WTC11 (cell line): ENCODE data around the gene GRPEL2. TPM values are rescaled to one million over a fixed set of nuclear protein-coding genes. Genes with fewer than 3 reads are reported as not detected.

Experiments used
- ATAC-seq: fragments of 200-7000 bp; cut with Tn5 transposase; 2 replicates; pipeline ENCODE4 v1.10.0; 2021; ENCODE audit warnings: mild to moderate bottlenecking, moderate library complexity
- CTCF ChIA-PET: fragments of 300-600 bp; sonication (Branson Sonifier 250); formaldehyde crosslinking; loops from one replicate; lab custom pipeline; 2021; ENCODE audit warnings: antibody characterized with exemption; lab: Charles Lee
- POLR2A ChIA-PET: fragments of 350-600 bp; sonication (Branson Sonifier 250); formaldehyde crosslinking; loops from one replicate; lab custom pipeline; 2021; ENCODE audit warnings: antibody characterized with exemption; lab: Charles Lee
- DNase-seq: peaks from one replicate; pipeline ENCODE4 v3.0.0; 2021; ENCODE audit warnings: low spot score
- H3K27ac Mint-ChIP-seq: 2 replicates; pipeline ENCODE4 v1.8.0; 2021; ENCODE audit warnings: mixed read lengths
- H3K27me3 Mint-ChIP-seq: 2 replicates; pipeline ENCODE4 v1.8.0; 2021; ENCODE audit warnings: low read depth, mild to moderate bottlenecking, moderate library complexity, mixed read lengths
- H3K36me3 Mint-ChIP-seq: 2 replicates; pipeline ENCODE4 v1.8.0; 2021; ENCODE audit warnings: mixed read lengths
- H3K4me1 Mint-ChIP-seq: 2 replicates; pipeline ENCODE4 v1.8.0; 2022; ENCODE audit warnings: mixed read lengths
- H3K4me3 Mint-ChIP-seq: 2 replicates; pipeline ENCODE4 v1.8.0; 2021; ENCODE audit warnings: mild to moderate bottlenecking, moderate library complexity, mixed read lengths
- H3K9me3 Mint-ChIP-seq: 2 replicates; pipeline ENCODE4 v1.8.0; 2021; ENCODE audit warnings: mixed read lengths
- GABPB1 ChIP-seq: sonication (generic); formaldehyde crosslinking; IDR thresholded peaks from 2 replicates; pipeline ENCODE4 v1.8.1; 2023; ENCODE audit warnings: mild to moderate bottlenecking, missing genetic modification reagents
- GRHL2 ChIP-seq: fragments of 250-450 bp; sonication (Bioruptor Pico); IDR thresholded peaks from 2 replicates; pipeline ENCODE4 v1.8.0; 2022; ENCODE audit warnings: mild to moderate bottlenecking, moderate library complexity; ENCODE audit not compliant: insufficient replicate concordance, severe bottlenecking
- JAZF1 ChIP-seq: fragments of 250-450 bp; sonication (Bioruptor Pico); IDR thresholded peaks from 2 replicates; pipeline ENCODE4 v1.9.0; 2021; ENCODE audit warnings: moderate library complexity, mild to moderate bottlenecking, inconsistent platforms
- JUN ChIP-seq: sonication (generic); formaldehyde crosslinking; IDR thresholded peaks from 2 replicates; pipeline ENCODE4 v1.8.0; 2023; ENCODE audit warnings: mild to moderate bottlenecking, missing genetic modification reagents
- NFE2L1 ChIP-seq: sonication (generic); formaldehyde crosslinking; IDR thresholded peaks from 2 replicates; pipeline ENCODE4 v1.8.1; 2023; ENCODE audit warnings: missing genetic modification reagents
- RELA ChIP-seq: sonication (generic); formaldehyde crosslinking; IDR thresholded peaks from 2 replicates; pipeline ENCODE4 v1.8.1; 2022; ENCODE audit warnings: missing genetic modification reagents, mild to moderate bottlenecking, borderline replicate concordance
- ZNF263 ChIP-seq: sonication (generic); formaldehyde crosslinking; IDR thresholded peaks from 2 replicates; pipeline ENCODE4 v1.8.1; 2022; ENCODE audit warnings: low read depth, mild to moderate bottlenecking, moderate library complexity, missing genetic modification reagents
- ZNF671 ChIP-seq: fragments of 250-450 bp; sonication (Bioruptor Pico); IDR thresholded peaks from 2 replicates; pipeline ENCODE4 v1.8.0; 2021; ENCODE audit warnings: mild to moderate bottlenecking
- total RNA-seq: library from RNA; stranded (reverse); gene quantifications from 3 replicates; pipeline ENCODE4 v1.2.3, GENCODE V29; 2021
- TF ChIP-seq, protein P1 (sequence below): fragments of 250-450 bp; sonication (Bioruptor Pico); IDR thresholded peaks from 2 replicates; pipeline ENCODE4 v1.9.0; 2021; ENCODE audit warnings: mild to moderate bottlenecking
- TF ChIP-seq, protein P2 (sequence below): fragments of 250-450 bp; sonication (Bioruptor Pico); IDR thresholded peaks from 2 replicates; pipeline ENCODE4 v1.9.0; 2021; ENCODE audit warnings: mild to moderate bottlenecking
- TF ChIP-seq, protein P3 (sequence below): sonication (generic); formaldehyde crosslinking; IDR thresholded peaks from 2 replicates; pipeline ENCODE4 v1.8.1; 2022; ENCODE audit warnings: mild to moderate bottlenecking, moderate library complexity, missing genetic modification reagents
- TF ChIP-seq, protein P4 (sequence below): sonication (generic); formaldehyde crosslinking; IDR thresholded peaks from 2 replicates; pipeline ENCODE4 v1.8.1; 2023; ENCODE audit warnings: mild to moderate bottlenecking, missing genetic modification reagents, moderate library complexity
- TF ChIP-seq, protein P5 (sequence below): fragments of 200-600 bp; IDR thresholded peaks from 2 replicates; pipeline ENCODE4 v1.8.0; 2022; ENCODE audit warnings: antibody characterized with exemption
- TF ChIP-seq, protein P6 (sequence below): sonication (generic); formaldehyde crosslinking; IDR thresholded peaks from 2 replicates; pipeline ENCODE4 v1.8.0; 2023; ENCODE audit warnings: missing genetic modification reagents, mild to moderate bottlenecking, borderline replicate concordance
- TF ChIP-seq, protein P7 (sequence below): fragments of 250-450 bp; sonication (Bioruptor Pico); IDR thresholded peaks from 2 replicates; pipeline ENCODE4 v2.1.2; 2022; ENCODE audit warnings: mild to moderate bottlenecking, moderate library complexity

Gene GRPEL2
- total RNA-seq, 1 experiment from 2014 or later, result 48.6 TPM

DNA sequence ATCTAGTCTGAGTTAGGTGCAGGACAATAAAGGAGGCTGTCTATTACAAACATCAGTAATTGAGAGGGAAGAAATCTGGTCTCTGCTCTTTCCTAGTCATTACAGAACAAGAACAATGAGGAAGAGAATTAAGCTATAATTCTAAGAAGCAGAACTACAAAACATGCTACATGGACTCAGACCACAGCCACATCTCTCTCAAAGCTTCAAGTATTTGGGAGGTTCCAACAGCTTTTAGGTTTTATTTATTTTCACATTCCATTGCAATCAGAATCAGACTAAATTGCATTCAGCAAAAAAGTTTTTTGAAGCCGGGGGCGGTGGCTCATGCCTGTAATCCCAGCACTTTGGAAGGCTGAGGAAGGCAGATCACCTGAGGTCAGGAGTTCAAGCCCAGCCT, 1.1 kb upstream of the GRPEL2 start (continued):
- TF ChIP-seq, protein P1, sequence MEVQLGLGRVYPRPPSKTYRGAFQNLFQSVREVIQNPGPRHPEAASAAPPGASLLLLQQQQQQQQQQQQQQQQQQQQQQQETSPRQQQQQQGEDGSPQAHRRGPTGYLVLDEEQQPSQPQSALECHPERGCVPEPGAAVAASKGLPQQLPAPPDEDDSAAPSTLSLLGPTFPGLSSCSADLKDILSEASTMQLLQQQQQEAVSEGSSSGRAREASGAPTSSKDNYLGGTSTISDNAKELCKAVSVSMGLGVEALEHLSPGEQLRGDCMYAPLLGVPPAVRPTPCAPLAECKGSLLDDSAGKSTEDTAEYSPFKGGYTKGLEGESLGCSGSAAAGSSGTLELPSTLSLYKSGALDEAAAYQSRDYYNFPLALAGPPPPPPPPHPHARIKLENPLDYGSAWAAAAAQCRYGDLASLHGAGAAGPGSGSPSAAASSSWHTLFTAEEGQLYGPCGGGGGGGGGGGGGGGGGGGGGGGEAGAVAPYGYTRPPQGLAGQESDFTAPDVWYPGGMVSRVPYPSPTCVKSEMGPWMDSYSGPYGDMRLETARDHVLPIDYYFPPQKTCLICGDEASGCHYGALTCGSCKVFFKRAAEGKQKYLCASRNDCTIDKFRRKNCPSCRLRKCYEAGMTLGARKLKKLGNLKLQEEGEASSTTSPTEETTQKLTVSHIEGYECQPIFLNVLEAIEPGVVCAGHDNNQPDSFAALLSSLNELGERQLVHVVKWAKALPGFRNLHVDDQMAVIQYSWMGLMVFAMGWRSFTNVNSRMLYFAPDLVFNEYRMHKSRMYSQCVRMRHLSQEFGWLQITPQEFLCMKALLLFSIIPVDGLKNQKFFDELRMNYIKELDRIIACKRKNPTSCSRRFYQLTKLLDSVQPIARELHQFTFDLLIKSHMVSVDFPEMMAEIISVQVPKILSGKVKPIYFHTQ (CRISPR knock-in tag), result no peak

DNA sequence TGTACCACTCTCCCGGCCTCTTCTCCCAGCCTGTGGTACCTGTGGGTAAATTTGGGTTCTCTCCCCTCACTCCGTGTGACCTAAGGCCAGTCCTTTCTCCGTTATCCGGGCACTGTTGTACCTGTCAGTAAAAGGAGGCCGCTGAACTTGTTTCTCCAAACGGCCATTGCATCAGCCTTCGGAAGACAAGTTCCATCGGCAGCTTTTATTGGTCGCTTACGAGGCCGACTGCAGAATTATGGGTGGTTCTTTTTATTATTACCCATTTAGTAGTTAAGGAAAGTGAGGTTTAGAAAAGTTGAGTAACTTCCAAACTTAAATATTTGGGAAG, 558 bp downstream of the GRPEL2 start:
- CTCF ChIA-PET, result interaction anchor here (1.0 to 3.0 kb wide), 10 partner anchors 9 to 206 kb away, joined by 3 to 15 read pairs (median 4); partner anchors contain the start of genes ABLIM3 and PCYOX1L
- POLR2A ChIA-PET, result interaction anchor here (0.6 to 1.5 kb wide), 2 partner anchors 12 to 215 kb away, joined by 5 to 16 read pairs; partner anchors contain the start of gene PCYOX1L
- H3K4me3 Mint-ChIP-seq, result peak overlapping the region; percentile 89
- TF ChIP-seq JAZF1 (CRISPR knock-in tag) (no peak), GABPB1 (CRISPR knock-in tag) (peak; percentile 71; the same call in 1 of the 2 replicates), ZNF263 (CRISPR knock-in tag) (no peak)
- TF ChIP-seq, protein P2, sequence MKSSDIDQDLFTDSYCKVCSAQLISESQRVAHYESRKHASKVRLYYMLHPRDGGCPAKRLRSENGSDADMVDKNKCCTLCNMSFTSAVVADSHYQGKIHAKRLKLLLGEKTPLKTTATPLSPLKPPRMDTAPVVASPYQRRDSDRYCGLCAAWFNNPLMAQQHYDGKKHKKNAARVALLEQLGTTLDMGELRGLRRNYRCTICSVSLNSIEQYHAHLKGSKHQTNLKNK (CRISPR knock-in tag), result no peak
- H3K36me3 Mint-ChIP-seq, result peaks cover 40% of the 10 kb centered on the region
- ATAC-seq (peak; percentile 10), DNase-seq (no peak)
- peaks cover 13% of the 10 kb centered on the region for H3K27me3 Mint-ChIP-seq
- no peaks in the 10 kb centered on the region for H3K9me3 Mint-ChIP-seq
- H3K27ac Mint-ChIP-seq, result peak overlapping the region; percentile 77
- H3K4me1 Mint-ChIP-seq, result peaks cover 20% of the 10 kb centered on the region

DNA sequence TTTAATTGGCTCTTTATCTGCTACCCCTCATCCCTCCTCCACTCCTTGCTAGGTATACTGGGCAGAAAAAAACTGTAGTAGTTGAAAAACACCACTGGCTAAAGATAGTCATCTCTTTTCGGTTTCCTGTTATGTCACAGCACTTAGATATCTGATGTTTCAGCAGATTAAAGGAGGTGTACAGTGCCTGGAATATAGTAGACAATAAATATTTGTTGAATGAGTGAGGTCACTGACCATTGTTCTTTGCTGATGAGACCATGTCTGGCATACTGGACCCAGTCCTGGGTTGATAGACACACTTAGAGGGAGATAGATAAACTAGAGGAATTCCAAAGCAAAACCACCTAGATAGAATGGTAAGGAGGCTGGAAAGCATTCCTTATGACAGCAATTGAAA, 3.2 kb downstream of the GRPEL2 start:
- ChIA-PET CTCF (no interaction called here), POLR2A (no interaction called here)
- H3K27ac Mint-ChIP-seq, result no peak overlapping the region
- peaks cover 64% of the 10 kb centered on the region for H3K36me3 Mint-ChIP-seq
- no peak overlapping the region for H3K4me3 Mint-ChIP-seq
- H3K27me3 Mint-ChIP-seq, result peaks cover 3% of the 10 kb centered on the region
- no peaks in the 10 kb centered on the region for H3K9me3 Mint-ChIP-seq
- DNase-seq, result no peak
- peaks cover 20% of the 10 kb centered on the region for H3K4me1 Mint-ChIP-seq
- no peak for ATAC-seq
- TF ChIP-seq, protein P3, sequence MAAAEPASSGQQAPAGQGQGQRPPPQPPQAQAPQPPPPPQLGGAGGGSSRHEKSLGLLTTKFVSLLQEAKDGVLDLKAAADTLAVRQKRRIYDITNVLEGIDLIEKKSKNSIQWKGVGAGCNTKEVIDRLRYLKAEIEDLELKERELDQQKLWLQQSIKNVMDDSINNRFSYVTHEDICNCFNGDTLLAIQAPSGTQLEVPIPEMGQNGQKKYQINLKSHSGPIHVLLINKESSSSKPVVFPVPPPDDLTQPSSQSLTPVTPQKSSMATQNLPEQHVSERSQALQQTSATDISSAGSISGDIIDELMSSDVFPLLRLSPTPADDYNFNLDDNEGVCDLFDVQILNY, result no peak
- TF ChIP-seq, protein P4, sequence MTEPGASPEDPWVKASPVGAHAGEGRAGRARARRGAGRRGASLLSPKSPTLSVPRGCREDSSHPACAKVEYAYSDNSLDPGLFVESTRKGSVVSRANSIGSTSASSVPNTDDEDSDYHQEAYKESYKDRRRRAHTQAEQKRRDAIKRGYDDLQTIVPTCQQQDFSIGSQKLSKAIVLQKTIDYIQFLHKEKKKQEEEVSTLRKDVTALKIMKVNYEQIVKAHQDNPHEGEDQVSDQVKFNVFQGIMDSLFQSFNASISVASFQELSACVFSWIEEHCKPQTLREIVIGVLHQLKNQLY (CRISPR knock-in tag), result no peak
- TF ChIP-seq, protein P1 (CRISPR knock-in tag), result no peak
- TF ChIP-seq GRHL2 (CRISPR knock-in tag) (no peak), JUN (CRISPR knock-in tag) (no peak), ZNF671 (CRISPR knock-in tag) (no peak), RELA (CRISPR knock-in tag) (no peak), ZNF263 (CRISPR knock-in tag) (no peak), NFE2L1 (CRISPR knock-in tag) (no peak)
- TF ChIP-seq, protein P5, sequence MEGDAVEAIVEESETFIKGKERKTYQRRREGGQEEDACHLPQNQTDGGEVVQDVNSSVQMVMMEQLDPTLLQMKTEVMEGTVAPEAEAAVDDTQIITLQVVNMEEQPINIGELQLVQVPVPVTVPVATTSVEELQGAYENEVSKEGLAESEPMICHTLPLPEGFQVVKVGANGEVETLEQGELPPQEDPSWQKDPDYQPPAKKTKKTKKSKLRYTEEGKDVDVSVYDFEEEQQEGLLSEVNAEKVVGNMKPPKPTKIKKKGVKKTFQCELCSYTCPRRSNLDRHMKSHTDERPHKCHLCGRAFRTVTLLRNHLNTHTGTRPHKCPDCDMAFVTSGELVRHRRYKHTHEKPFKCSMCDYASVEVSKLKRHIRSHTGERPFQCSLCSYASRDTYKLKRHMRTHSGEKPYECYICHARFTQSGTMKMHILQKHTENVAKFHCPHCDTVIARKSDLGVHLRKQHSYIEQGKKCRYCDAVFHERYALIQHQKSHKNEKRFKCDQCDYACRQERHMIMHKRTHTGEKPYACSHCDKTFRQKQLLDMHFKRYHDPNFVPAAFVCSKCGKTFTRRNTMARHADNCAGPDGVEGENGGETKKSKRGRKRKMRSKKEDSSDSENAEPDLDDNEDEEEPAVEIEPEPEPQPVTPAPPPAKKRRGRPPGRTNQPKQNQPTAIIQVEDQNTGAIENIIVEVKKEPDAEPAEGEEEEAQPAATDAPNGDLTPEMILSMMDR, result no peak
- TF ChIP-seq, protein P6, sequence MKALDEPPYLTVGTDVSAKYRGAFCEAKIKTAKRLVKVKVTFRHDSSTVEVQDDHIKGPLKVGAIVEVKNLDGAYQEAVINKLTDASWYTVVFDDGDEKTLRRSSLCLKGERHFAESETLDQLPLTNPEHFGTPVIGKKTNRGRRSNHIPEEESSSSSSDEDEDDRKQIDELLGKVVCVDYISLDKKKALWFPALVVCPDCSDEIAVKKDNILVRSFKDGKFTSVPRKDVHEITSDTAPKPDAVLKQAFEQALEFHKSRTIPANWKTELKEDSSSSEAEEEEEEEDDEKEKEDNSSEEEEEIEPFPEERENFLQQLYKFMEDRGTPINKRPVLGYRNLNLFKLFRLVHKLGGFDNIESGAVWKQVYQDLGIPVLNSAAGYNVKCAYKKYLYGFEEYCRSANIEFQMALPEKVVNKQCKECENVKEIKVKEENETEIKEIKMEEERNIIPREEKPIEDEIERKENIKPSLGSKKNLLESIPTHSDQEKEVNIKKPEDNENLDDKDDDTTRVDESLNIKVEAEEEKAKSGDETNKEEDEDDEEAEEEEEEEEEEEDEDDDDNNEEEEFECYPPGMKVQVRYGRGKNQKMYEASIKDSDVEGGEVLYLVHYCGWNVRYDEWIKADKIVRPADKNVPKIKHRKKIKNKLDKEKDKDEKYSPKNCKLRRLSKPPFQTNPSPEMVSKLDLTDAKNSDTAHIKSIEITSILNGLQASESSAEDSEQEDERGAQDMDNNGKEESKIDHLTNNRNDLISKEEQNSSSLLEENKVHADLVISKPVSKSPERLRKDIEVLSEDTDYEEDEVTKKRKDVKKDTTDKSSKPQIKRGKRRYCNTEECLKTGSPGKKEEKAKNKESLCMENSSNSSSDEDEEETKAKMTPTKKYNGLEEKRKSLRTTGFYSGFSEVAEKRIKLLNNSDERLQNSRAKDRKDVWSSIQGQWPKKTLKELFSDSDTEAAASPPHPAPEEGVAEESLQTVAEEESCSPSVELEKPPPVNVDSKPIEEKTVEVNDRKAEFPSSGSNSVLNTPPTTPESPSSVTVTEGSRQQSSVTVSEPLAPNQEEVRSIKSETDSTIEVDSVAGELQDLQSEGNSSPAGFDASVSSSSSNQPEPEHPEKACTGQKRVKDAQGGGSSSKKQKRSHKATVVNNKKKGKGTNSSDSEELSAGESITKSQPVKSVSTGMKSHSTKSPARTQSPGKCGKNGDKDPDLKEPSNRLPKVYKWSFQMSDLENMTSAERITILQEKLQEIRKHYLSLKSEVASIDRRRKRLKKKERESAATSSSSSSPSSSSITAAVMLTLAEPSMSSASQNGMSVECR (CRISPR knock-in tag), result no peak
- TF ChIP-seq, protein P7, sequence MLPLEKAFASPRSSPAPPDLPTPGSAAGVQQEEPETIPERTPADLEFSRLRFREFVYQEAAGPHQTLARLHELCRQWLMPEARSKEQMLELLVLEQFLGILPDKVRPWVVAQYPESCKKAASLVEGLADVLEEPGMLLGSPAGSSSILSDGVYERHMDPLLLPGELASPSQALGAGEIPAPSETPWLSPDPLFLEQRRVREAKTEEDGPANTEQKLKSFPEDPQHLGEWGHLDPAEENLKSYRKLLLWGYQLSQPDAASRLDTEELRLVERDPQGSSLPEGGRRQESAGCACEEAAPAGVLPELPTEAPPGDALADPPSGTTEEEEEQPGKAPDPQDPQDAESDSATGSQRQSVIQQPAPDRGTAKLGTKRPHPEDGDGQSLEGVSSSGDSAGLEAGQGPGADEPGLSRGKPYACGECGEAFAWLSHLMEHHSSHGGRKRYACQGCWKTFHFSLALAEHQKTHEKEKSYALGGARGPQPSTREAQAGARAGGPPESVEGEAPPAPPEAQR (CRISPR knock-in tag), result no peak
